Transverse colon (tissue), 4 donors: Measurements from ENCODE around the gene GMDS. TPM values are rescaled to one million over a fixed set of nuclear protein-coding genes. Genes with fewer than 3 reads are reported as not detected.

ENCODE experiments used
- DNase-seq: peaks from one replicate; pipeline ENCODE4 v3.0.0-alpha.2; 2019
- H3K27ac ChIP-seq, 4 donors: fragments of 200-600 bp; sonication (generic); 2 replicates each; pipeline ENCODE4 v1.5.1; 2016 to 2018; ENCODE audit warnings: inconsistent platforms in 4 of 4
- H3K27me3 ChIP-seq: fragments of 200-600 bp; sonication (generic); 2 replicates; pipeline ENCODE4 v1.5.1; 2017; ENCODE audit warnings: inconsistent platforms
- H3K36me3 ChIP-seq, 4 donors: fragments of 200-600 bp; sonication (generic); 2 replicates each; pipeline ENCODE4 v1.5.1; 2017 to 2019; ENCODE audit warnings: inconsistent platforms in 4 of 4
- H3K4me1 ChIP-seq, 4 donors: fragments of 200-600 bp; sonication (generic); 2 replicates each; pipeline ENCODE4 v1.5.1; 2017 to 2020; ENCODE audit warnings: inconsistent platforms in 4 of 4
- H3K4me3 ChIP-seq, 4 donors: fragments of 200-600 bp; sonication (generic); 1 replicate in 1 of 4; 2 replicates in 3 of 4; pipeline versions ENCODE4 v1.5.1 to v1.6.1; 2017 to 2019; ENCODE audit warnings: inconsistent platforms in 4 of 4
- H3K9me3 ChIP-seq, 2 donors: fragments of 200-600 bp; sonication (generic); 2 replicates each; pipeline ENCODE4 v1.5.1; 2017 to 2019; ENCODE audit warnings: inconsistent platforms in 2 of 2
- CTCF ChIP-seq, 5 experiments: fragments of 200-600 bp in 3 of 5; fragments of 450-650 bp in 2 of 5; sonication (generic) in 3 of 5; IDR thresholded peaks; 1 replicate in 2 of 5; 2 replicates in 3 of 5; pipeline ENCODE4 v1.5.1; 2016 to 2017; ENCODE audit warnings: antibody characterized with exemption in 5 of 5, inconsistent platforms in 3 of 5, mild to moderate bottlenecking in 2 of 5, moderate library complexity in 1 of 5
- EP300 ChIP-seq: sonication (generic); formaldehyde crosslinking; IDR thresholded peaks from one replicate; pipeline ENCODE4 v1.6.1; 2017; ENCODE audit warnings: antibody characterized with exemption, low read depth
- POLR2A ChIP-seq: fragments of 450-650 bp; IDR thresholded peaks from one replicate; pipeline ENCODE4 v1.6.1; 2016; ENCODE audit warnings: antibody characterized with exemption, mild to moderate bottlenecking, moderate library complexity
- POLR2AphosphoS5 ChIP-seq, 3 donors: sonication (generic); formaldehyde crosslinking; IDR thresholded peaks; one replicate each; pipeline ENCODE4 v1.6.1; 2016; ENCODE audit warnings: antibody characterized with exemption in 3 of 3
- WGBS, 2 donors: methylation state at CpG; one replicate each; pipeline ENCODE4 v1.1.5; 2018; ENCODE audit warnings: low coverage in 1 of 2; 5-methylcytosine and 5-hydroxymethylcytosine counted together
- in situ Hi-C, 4 donors: fragments of 200-750 bp; cut with MboI; loops; one replicate each; pipeline versions ENCODE4 v1.15.0 to v1.15.1; 2017; ENCODE audit warnings: low sequenced_read_pairs in 3 of 4, low pct_ligation_motif_present in 1 of 4, low pct_unique_long_range_greater_than_20kb in 1 of 4
- intact Hi-C: fragments of 100-400 bp; cut with DNase I; formaldehyde crosslinking; loops from one replicate; pipeline ENCODE4 v1.15.1; 2023; ENCODE audit warnings: low total_unique reads
- total RNA-seq, 4 donors: library from RNA; depleted of rRNA; stranded (reverse); fragments of >200 nt; gene quantifications; one replicate each; pipeline ENCODE4 v1.1.0, GENCODE V29; 2016

The GMDS gene
- total RNA-seq, 4 donors from 2014 or later: 66.2 to 546 (median 102) TPM

GRCh38 chr6:1841136-1841535 lies 404.3 kb downstream of the GMDS start:
- in situ Hi-C loops (no loop called here), intact Hi-C loops (no loop called here)
- Histone ChIP-seq H3K27me3 (no peaks in the 10 kb centered on the region), H3K4me3 (no peak overlapping the region), H3K27ac (no peak overlapping the region), H3K4me1 (no peaks in the 10 kb centered on the region), H3K9me3 (no peaks in the 10 kb centered on the region), H3K36me3 (no peaks in the 10 kb centered on the region)
- WGBS, 2 donors: 57 to 71% methylated on average over 3 of the region's 3 CpGs
- DNase-seq: no peak
- TF ChIP-seq CTCF (IDR thresholded peaks at IDR 0.05): no peak
- TF ChIP-seq EP300: no peak

- in situ Hi-C loops (no loop called here), intact Hi-C loops (no loop called here)
- H3K36me3 ChIP-seq: no peaks in the 10 kb centered on the region
- TF ChIP-seq POLR2AphosphoS5 (IDR thresholded peaks at IDR 0.05) (no peak), CTCF (IDR thresholded peaks at IDR 0.05) (no peak), EP300 (no peak), POLR2A (no peak)
- DNase-seq: no peak
- no peaks in the 10 kb centered on the region for H3K9me3 ChIP-seq
- no peaks in the 10 kb centered on the region for H3K4me1 ChIP-seq
- no peaks in the 10 kb centered on the region for H3K27me3 ChIP-seq
- H3K27ac ChIP-seq: no peak overlapping the region
- H3K4me3 ChIP-seq: no peak overlapping the region
- WGBS, 2 donors: 89 to 90% methylated on average over 10 to 13 of the region's 13 CpGs
These were observed 404.8 kb downstream of the GMDS start for GRCh38 chr6:1840491-1841121.

- no peaks in the 10 kb centered on the region for H3K27me3 ChIP-seq
- TF ChIP-seq POLR2A (no peak), POLR2AphosphoS5 (IDR thresholded peaks at IDR 0.05) (no peak), EP300 (no peak)
- in situ Hi-C loops: no loop called here
- no peaks in the 10 kb centered on the region for H3K4me1 ChIP-seq
- no peaks in the 10 kb centered on the region for H3K36me3 ChIP-seq
- no peak for DNase-seq
- H3K27ac ChIP-seq: no peak overlapping the region
- H3K4me3 ChIP-seq: no peak overlapping the region
- intact Hi-C loops: no loop called here
- H3K9me3 ChIP-seq: no peaks in the 10 kb centered on the region
These were observed 406.0 kb downstream of the GMDS start for GRCh38 chr6:1839361-1839760.

GRCh38 chr6:1838604-1839213 lies 406.7 kb downstream of the GMDS start:
- no peak for TF ChIP-seq POLR2AphosphoS5 (IDR thresholded peaks at IDR 0.05)
- no peak for TF ChIP-seq CTCF (IDR thresholded peaks at IDR 0.05)
- TF ChIP-seq EP300: no peak
- no peak for TF ChIP-seq POLR2A
- DNase-seq: no peak
- intact Hi-C loops: no loop called here
- no peaks in the 10 kb centered on the region for H3K4me1 ChIP-seq
- WGBS, 2 donors: 77 to 87% methylated on average over 5 of the region's 5 CpGs
- no peak overlapping the region for H3K4me3 ChIP-seq
- no peaks in the 10 kb centered on the region for H3K27me3 ChIP-seq
- H3K36me3 ChIP-seq: no peaks in the 10 kb centered on the region
- in situ Hi-C loops: no loop called here
- no peaks in the 10 kb centered on the region for H3K9me3 ChIP-seq
- no peak overlapping the region for H3K27ac ChIP-seq

- no peak overlapping the region for H3K27ac ChIP-seq
- DNase-seq: no peak
- H3K36me3 ChIP-seq: no peaks in the 10 kb centered on the region
- H3K4me3 ChIP-seq: no peak overlapping the region
- H3K9me3 ChIP-seq: no peaks in the 10 kb centered on the region
- 72 to 100% methylated on average over 1 to 2 of the region's 2 CpGs for WGBS, 2 donors
- H3K4me1 ChIP-seq: peaks cover 0 to 8% (median 5%) of the 10 kb centered on the region in 4 donors
- no peak for TF ChIP-seq POLR2AphosphoS5 (IDR thresholded peaks at IDR 0.05)
- TF ChIP-seq POLR2A: no peak
- TF ChIP-seq CTCF (IDR thresholded peaks at IDR 0.05): no peak
- TF ChIP-seq EP300: no peak
- intact Hi-C loops: no loop called here
- in situ Hi-C loops: no loop called here
- no peaks in the 10 kb centered on the region for H3K27me3 ChIP-seq
These were observed 407.6 kb downstream of the GMDS start for GRCh38 chr6:1837826-1838225.
